GM12873 (cell line): ENCODE measurements around the gene RANBP9.

Source experiments
- TF ChIP-seq, protein P1 (sequence below): IDR thresholded peaks from 2 replicates; pipeline ENCODE4 v1.5.1; 2012; ENCODE audit warnings: low read depth, mild to moderate bottlenecking, moderate library complexity, low read length, control low read depth; ENCODE audit not compliant: insufficient read depth; ENCODE audit errors: missing control alignments

The RANBP9 gene

DNA sequence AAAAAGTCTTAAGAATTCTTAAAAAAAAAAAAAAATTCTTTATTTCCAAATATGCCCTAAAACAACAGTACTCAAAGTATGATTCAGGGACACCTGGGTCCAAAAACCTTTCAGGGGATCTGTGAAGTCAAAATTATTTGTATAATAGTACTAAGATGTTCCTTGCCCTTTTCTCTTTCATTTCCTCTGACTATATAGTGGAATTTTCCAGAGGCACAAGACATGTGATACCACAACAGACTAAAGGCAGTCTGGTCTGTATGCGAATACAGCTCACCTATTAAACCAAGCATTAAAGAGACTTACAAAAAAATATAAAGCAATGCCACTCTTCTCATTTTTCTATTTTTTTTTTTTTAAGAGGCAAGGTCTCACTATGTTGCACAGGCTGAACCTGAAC, 81.1 kb downstream of the RANBP9 start:
- TF ChIP-seq, protein P1, sequence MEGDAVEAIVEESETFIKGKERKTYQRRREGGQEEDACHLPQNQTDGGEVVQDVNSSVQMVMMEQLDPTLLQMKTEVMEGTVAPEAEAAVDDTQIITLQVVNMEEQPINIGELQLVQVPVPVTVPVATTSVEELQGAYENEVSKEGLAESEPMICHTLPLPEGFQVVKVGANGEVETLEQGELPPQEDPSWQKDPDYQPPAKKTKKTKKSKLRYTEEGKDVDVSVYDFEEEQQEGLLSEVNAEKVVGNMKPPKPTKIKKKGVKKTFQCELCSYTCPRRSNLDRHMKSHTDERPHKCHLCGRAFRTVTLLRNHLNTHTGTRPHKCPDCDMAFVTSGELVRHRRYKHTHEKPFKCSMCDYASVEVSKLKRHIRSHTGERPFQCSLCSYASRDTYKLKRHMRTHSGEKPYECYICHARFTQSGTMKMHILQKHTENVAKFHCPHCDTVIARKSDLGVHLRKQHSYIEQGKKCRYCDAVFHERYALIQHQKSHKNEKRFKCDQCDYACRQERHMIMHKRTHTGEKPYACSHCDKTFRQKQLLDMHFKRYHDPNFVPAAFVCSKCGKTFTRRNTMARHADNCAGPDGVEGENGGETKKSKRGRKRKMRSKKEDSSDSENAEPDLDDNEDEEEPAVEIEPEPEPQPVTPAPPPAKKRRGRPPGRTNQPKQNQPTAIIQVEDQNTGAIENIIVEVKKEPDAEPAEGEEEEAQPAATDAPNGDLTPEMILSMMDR = no peak

DNA sequence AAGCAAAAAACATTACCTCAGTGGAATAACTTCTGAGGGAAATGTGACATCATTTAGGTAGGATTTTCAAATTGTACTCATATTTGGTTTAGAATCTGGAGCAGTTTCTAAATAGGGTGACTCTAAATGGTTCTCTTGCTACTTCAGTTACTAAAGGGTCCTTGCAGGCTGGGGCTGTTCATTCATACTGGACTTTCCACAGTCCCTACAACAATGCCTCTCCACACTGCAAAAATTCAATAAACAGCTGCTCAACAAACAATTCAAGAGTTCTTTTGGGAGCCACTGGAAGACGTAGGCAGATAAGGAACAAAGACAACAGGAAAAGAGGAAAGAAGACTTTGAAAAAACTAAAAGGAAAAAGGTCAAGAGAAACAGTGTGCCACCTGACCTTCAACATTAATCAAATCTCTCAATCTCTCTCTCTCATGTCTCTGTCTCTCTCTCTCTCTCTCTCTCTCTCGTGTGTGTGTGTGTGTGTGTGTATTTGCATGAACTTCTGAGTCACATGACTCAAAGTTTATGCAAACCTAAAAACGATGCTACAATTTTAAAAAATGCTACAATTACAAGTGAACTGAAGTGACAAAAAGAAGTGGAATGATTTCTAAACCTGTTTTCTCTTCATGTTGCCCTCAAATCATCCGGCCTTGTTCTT, 82.0 kb downstream of the RANBP9 start:
- TF ChIP-seq, protein P1 = no peak

DNA sequence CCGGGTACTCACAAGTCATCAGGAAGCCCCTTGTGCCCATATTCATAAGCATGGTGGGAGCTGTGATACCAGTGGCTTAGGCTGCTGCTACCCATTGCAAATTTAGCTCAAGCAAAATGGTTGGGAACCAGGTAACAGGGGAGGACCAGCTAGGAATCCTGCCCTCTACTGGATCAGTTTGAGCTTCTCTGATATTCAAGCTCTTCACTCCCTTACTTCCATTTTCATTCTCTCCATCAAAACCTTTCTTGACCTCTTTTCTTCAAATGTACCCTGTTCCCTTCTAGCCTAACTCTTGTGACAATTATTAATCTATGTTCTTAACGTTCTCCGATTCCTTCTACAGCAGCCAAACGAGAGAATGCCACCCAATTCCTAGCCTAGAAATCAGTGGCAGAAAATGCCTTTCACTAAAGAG, 86.8 kb downstream of the RANBP9 start:
- TF ChIP-seq, protein P1 = peak; percentile 74

DNA sequence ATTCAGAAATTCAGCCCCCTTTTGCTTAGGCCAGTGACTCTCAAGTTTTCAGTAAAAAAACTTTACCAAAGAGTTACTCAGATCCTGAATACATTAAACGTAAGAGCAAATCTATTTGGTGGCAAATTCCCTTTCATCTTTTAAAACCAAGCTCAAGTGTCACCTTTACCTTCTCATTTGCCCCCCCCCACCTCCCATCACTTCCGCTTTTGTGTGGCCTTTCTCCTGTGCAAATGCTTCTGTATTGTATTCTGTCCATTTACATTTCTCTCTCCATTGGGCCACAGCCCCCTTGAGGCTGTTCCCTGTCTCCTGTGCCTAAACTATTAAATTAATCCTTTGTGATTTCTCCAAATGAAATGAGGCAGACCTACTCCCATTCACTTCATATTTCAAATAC, 94.6 kb downstream of the RANBP9 start:
- TF ChIP-seq, protein P1 = no peak

DNA sequence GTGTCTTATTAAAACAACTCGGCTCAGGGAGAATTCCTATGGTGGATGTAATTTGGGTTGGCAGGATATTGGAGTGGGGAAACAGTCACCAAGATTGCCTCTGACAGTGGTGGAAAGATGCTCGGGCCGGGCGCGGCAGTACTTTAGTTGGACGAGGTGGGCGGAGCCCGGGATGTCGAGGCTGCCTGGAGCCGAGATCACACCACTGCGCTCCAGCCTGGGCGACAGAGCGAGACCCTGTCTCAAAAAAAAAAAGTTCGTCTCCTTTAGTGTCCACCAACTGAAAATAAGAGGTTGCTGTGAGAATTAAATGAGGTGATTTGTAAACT, 95.9 kb downstream of the RANBP9 start:
- TF ChIP-seq, protein P1 = no peak

DNA sequence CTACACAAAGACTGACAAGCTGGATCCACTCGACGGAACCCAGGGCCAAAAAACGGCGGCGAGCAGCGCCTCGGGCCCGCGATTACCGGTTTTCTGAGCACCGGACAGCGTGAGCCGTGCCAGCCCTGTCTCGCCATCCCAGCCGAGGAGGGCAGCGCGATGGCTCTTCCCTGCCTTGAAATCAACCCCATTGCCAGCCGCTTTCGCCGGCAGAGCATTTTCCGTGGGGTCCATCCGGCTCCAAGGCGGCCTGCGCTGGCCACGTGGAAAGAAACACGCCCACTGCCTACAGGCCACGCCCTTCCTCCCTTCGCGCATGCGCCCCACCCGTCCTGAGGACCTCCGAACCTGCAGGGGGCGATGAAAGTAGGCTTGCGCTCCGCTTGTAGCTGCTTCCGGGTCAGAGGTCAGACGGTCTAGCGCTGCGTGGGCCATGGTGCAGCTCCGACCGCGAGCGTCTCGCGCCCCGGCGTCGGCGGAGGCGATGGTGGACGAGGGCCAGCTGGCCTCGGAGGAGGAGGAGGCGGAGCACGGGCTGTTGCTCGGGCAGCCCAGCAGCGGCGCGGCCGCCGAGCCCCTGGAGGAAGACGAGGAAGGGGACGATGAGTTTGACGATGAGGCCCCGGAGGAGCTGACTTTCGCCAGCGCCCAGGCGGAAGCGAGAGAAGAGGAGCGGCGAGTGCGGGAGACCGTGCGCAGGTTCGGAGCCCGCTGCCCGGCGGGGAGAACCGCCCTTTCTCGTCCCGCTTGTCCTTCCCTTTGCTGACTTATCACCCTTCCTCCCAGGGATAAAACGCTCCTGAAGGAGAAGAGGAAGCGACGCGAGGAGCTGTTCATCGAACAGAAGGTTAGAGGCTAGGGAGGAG, 96.5 kb downstream of the RANBP9 start, which contains the start of gene NOL7:
Gene NOL7 (plus strand): TSS at position 410 of the 866 bp plus-strand sequence. CDS start 24 bp downstream, at position 434.
- TF ChIP-seq, protein P1 = peak; percentile 97

DNA sequence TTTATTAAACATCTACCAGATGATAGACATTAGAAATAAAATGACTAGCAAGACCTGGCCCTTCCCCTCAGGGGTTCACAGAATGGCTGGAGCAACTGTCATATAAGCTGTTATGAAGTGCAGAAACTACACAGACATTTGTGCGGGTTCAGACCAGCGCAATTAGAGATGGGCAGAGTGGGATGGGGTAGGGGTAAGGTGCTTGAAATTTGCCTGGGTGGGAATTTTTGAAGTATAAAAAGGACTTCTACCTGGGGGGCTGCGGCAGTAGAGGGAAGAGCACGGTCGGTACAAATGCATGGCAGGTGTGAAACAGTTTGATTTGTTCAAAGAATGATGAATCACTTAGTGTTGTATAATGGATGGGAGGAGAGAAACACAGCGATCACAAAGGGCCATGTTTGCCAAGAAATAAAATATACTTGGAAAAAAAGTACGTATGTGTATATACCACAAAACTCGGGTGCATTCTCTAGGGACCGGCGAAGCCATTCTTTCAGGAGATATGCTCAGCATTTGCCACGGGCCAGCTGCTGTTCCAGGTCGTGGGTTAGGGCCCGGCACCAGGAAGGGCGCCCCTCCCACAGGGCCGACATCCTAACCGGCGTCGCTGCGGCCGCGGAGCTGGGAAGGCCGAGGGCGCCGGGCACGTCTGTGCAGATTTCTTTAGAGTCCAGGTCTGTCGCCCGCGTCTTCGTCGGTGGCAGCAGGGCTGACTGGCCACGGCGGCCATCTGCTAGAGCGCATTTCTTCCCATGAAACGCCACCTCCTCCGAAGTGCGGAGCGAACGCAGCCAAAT, 97.3 kb downstream of the RANBP9 start:
- TF ChIP-seq, protein P1 = no peak
